ENCODE measurements around the gene GUK1. TPM values are rescaled to one million over a fixed set of nuclear protein-coding genes. Genes with fewer than 3 reads are reported as not detected.
"Not testable (repeated sequence)": the region's sequence is repeated elsewhere in the genome, so short reads cannot be mapped to it uniquely, and the experiment has no call there.

Gene GUK1
- total RNA-seq, 2 experiments from 2014 or later, result 289 to 327 TPM

GRCh38 chr1:228177721-228178710, 37.9 kb downstream of the GUK1 start:
- H3K9me3 Mint-ChIP-seq, result no peaks in the 10 kb centered on the region
- no peak for DNase-seq
- peaks cover 2% of the 10 kb centered on the region for H3K4me1 Mint-ChIP-seq
- no peak for ATAC-seq (ENCODE audit: low read depth)
- POLR2A ChIA-PET, result interaction anchor here (0.7 kb wide), 1 partner anchor 66 kb away, joined by 5 read pairs; no protein-coding TSS in a partner anchor
- H3K4me3 Mint-ChIP-seq, result no peak overlapping the region
- H3K27me3 Mint-ChIP-seq, result no peaks in the 10 kb centered on the region
- no peaks in the 10 kb centered on the region for H3K36me3 Mint-ChIP-seq
- no peak overlapping the region for H3K27ac Mint-ChIP-seq

DNA sequence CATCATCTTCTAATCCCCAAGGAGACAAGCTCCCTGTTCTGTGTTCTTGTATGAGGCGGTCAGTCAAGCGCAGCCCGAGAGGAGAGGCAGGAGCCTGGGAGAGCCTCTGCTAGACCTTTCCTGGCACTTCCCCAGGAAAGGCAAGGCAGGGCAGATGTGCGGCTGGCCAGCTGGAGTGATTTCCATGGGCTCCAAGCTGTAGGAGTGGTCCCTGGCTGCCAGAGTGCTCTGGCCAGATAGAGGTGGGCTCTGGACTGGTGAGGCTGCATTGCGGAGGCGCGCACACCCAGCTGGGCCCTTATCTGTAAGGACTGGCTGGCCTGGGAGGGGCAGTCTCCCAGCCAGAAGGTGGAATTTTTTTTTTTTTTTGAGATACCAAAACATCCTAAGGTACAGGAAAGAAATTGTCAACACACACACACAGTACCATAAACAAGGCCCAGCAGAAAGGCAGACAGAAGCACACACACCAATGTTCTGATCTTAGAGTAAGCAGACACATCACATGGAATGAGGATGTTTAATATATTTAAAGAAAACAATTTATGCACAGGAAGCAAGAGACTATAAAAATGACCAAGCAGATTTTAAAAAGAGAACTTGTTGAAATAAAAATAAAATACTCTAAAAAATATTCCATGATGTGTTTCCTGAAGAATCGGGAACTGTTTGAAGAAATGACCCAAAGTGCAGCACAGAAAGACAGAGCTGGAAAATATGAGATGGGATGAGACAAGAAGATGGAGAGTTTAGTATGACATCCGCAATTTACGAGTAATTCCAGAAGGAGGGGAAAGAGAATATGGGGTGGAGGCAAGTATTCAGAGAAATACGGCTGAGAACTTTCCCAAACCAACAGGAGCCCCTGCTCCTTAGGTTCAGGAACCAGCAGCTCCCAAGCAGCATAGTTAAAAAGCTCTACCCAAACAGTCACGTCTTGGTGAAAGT, 38.9 kb downstream of the GUK1 start:
- ATAC-seq (ENCODE audit: low read depth), result no peak
- no peak overlapping the region for H3K4me3 Mint-ChIP-seq
- no peaks in the 10 kb centered on the region for H3K9me3 Mint-ChIP-seq
- no peak overlapping the region for H3K27ac Mint-ChIP-seq
- no peaks in the 10 kb centered on the region for H3K27me3 Mint-ChIP-seq
- H3K36me3 Mint-ChIP-seq, result no peaks in the 10 kb centered on the region
- H3K4me1 Mint-ChIP-seq, result peaks cover 2% of the 10 kb centered on the region
- POLR2A ChIA-PET, result no interaction called here
- no peak for DNase-seq

DNA sequence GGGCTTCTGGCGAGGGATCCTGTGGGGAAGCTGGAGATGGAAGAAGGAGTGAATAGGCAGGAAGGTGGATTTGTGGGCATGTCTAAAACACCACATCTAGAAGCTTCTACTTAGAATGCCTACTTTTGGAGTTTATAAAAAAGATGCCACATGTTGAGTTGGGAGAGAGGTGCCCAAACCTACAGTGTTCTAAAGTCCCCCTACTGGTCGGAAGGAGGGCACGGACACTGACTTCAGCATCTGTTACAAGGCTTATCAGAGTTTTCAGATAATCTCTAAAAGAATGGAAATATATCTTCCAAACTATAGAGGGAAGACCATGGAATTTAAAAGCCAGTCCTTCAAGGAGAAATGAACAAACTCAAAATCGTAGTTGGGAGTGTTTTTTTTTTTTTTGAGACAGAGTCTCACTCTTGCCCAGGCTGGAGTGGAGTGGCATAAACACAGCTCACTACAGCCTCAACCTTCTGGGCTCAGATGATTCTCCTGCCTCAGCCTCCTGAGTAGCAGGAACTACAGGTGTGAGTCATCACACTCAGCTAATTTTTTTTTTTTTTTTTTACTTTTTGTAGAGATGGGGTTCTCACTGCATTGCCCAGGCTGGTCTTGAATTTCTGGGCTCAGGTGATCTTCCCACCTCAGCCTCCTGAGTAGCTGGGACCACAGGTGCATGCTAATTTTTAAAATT, 40.3 kb downstream of the GUK1 start:
- ATAC-seq (ENCODE audit: low read depth) (no peak), DNase-seq (no peak)
- Mint-ChIP-seq H3K4me1 (peaks cover 3% of the 10 kb centered on the region), H3K36me3 (no peaks in the 10 kb centered on the region), H3K27me3 (no peaks in the 10 kb centered on the region), H3K27ac (no peak overlapping the region), H3K9me3 (no peaks in the 10 kb centered on the region), H3K4me3 (no peak overlapping the region)
- POLR2A ChIA-PET, result interaction anchor here (1.2 kb wide), 1 partner anchor 9 kb away, joined by 4 read pairs; no protein-coding TSS in a partner anchor

GRCh38 chr1:228180959-228181644, 41.0 kb downstream of the GUK1 start:
- H3K27ac Mint-ChIP-seq, result no peak overlapping the region
- no peak for ATAC-seq (ENCODE audit: low read depth)

GRCh38 chr1:228181645-228182034, 41.6 kb downstream of the GUK1 start:
- H3K4me1 Mint-ChIP-seq, result peaks cover 7% of the 10 kb centered on the region
- no peaks in the 10 kb centered on the region for H3K36me3 Mint-ChIP-seq
- no peak for DNase-seq
- no peak for ATAC-seq (ENCODE audit: low read depth)
- no peak overlapping the region for H3K4me3 Mint-ChIP-seq
- POLR2A ChIA-PET, result no interaction called here
- no peaks in the 10 kb centered on the region for H3K9me3 Mint-ChIP-seq
- no peak overlapping the region for H3K27ac Mint-ChIP-seq
- no peaks in the 10 kb centered on the region for H3K27me3 Mint-ChIP-seq

More at GRCh38 chr1:228180959-228181644, 41.0 kb downstream of the GUK1 start:
- H3K4me3 Mint-ChIP-seq, result no peak overlapping the region
- no peaks in the 10 kb centered on the region for H3K9me3 Mint-ChIP-seq
- DNase-seq, result no peak
- no peaks in the 10 kb centered on the region for H3K27me3 Mint-ChIP-seq
- H3K36me3 Mint-ChIP-seq, result no peaks in the 10 kb centered on the region
- POLR2A ChIA-PET, result interaction anchor here (1.2 kb wide), 1 partner anchor 10 kb away, joined by 4 read pairs; no protein-coding TSS in a partner anchor
- H3K4me1 Mint-ChIP-seq, result peaks cover 7% of the 10 kb centered on the region

DNA sequence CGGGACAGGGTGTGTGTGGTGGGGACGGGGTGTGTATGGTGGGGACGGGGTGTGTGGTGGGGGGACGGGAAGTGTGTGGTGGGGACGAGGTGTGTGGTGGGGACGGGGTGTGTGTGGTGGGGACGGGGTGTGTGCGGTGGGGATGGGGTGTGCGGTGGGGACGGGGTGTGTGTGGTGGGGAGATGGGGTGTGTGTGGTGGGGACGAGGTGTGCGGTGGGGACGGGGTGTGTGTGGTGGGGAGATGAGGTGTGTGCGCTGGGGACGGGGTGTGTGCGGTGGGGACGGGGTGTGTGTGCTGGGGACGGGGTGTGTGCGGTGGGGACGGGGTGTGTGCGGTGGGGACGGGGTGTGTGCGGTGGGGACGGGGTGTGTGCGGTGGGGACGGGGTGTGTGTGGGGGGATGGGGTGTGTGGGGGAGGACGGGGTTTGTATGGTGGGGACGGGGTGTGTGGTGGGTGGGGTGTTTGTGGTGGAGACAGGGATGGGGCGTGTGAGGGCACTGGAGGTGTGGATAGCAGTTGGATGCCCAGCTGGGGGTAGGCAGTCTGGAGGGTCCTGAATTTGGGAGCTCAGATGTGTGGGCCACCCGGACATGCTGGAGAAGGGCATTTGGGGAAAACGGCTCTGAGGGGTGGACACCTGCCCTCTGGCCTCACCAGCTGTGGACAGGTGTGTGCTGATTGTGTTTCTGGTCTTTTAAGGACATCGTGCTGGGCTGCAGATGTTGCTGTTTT, 42.4 kb downstream of the GUK1 start:
- Mint-ChIP-seq H3K9me3 (no peaks in the 10 kb centered on the region), H3K4me3 (no peak overlapping the region), H3K4me1 (peaks cover 7% of the 10 kb centered on the region), H3K27me3 (no peaks in the 10 kb centered on the region), H3K27ac (no peak overlapping the region), H3K36me3 (no peaks in the 10 kb centered on the region)
- POLR2A ChIA-PET, result no interaction called here
- no peak for ATAC-seq (ENCODE audit: low read depth)
- no peak for DNase-seq

DNA sequence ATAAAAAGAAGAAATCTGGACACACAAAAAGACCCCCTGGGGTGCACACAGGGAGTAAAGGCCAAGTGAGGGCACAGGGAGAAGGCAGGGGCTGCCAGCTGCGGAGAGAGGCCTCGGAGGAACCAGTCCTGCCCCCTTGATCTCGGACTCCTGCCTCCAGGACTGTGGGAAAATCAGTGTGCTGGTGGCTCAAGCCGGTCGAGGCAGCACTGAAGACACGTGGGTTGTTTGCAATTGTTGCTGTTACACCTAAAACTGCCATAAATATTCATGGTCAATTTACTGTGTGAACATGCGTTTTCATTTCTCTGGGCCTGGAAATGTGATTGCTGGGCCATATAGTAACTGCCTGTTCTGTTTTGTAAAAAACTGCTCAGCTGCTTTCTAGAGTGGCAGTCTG, 44.1 kb downstream of the GUK1 start:
- no peak for DNase-seq
- Mint-ChIP-seq H3K9me3 (peaks cover 2% of the 10 kb centered on the region), H3K4me1 (peaks cover 11% of the 10 kb centered on the region), H3K27me3 (no peaks in the 10 kb centered on the region), H3K27ac (no peak overlapping the region), H3K36me3 (no peaks in the 10 kb centered on the region), H3K4me3 (no peak overlapping the region)
- POLR2A ChIA-PET, result no interaction called here
- no peak for ATAC-seq (ENCODE audit: low read depth)

GRCh38 chr1:228185641-228185965, 45.5 kb downstream of the GUK1 start:
- H3K9me3 Mint-ChIP-seq, result peaks cover 2% of the 10 kb centered on the region

DNA sequence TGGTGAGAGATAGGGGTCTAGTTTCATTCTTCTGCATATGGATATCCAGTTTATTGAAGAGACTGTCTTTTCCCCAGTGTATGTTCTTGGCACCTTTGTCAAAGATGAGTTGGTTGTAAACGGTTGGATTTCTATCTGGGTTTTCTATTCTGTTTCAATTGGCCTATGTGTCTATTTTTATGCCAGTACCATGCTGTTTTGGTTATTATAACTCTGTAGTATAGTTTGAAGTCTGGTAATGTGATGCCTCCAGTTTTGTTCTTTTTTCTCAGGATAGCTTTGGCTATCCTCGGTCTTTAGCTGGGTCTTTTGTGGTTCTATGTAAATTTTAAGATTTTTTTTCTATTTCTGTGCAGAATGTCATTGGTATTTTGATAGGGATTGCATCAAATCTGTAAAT, 48.2 kb downstream of the GUK1 start:
- H3K27me3 Mint-ChIP-seq; DNase-seq; H3K27ac Mint-ChIP-seq; ATAC-seq (ENCODE audit: low read depth); H3K36me3 Mint-ChIP-seq; H3K4me3 Mint-ChIP-seq; H3K9me3 Mint-ChIP-seq: not testable (repeated sequence)
- peaks cover 13% of the 10 kb centered on the region for H3K4me1 Mint-ChIP-seq
- POLR2A ChIA-PET, result interaction anchor here (0.5 kb wide), 1 partner anchor 50 kb away, joined by 3 read pairs; no protein-coding TSS in a partner anchor

More at GRCh38 chr1:228185641-228185965, 45.5 kb downstream of the GUK1 start:
- peaks cover 13% of the 10 kb centered on the region for H3K4me1 Mint-ChIP-seq
- no peaks in the 10 kb centered on the region for H3K27me3 Mint-ChIP-seq
- no peaks in the 10 kb centered on the region for H3K36me3 Mint-ChIP-seq
- POLR2A ChIA-PET, result no interaction called here
- peak; percentile 74 for ATAC-seq (ENCODE audit: low read depth)
- H3K27ac Mint-ChIP-seq, result no peak overlapping the region
- no peak for DNase-seq
- no peak overlapping the region for H3K4me3 Mint-ChIP-seq

- H3K36me3 Mint-ChIP-seq, result no peaks in the 10 kb centered on the region
- no peak for ATAC-seq (ENCODE audit: low read depth)
- no peak overlapping the region for H3K27ac Mint-ChIP-seq
- DNase-seq, result no peak
- H3K27me3 Mint-ChIP-seq, result no peaks in the 10 kb centered on the region
- peaks cover 3% of the 10 kb centered on the region for H3K9me3 Mint-ChIP-seq
- H3K4me1 Mint-ChIP-seq, result peaks cover 13% of the 10 kb centered on the region
- no peak overlapping the region for H3K4me3 Mint-ChIP-seq
- POLR2A ChIA-PET, result no interaction called here
Observed at GRCh38 chr1:228190182-228190581, 50.1 kb downstream of the GUK1 start.

GRCh38 chr1:228190778-228191177, 50.7 kb downstream of the GUK1 start:
- Mint-ChIP-seq H3K36me3 (no peaks in the 10 kb centered on the region), H3K4me3 (no peak overlapping the region), H3K27ac (no peak overlapping the region), H3K9me3 (peaks cover 3% of the 10 kb centered on the region), H3K27me3 (no peaks in the 10 kb centered on the region), H3K4me1 (peaks cover 8% of the 10 kb centered on the region)
- DNase-seq (no peak), ATAC-seq (ENCODE audit: low read depth) (no peak)
- POLR2A ChIA-PET, result no interaction called here

DNA sequence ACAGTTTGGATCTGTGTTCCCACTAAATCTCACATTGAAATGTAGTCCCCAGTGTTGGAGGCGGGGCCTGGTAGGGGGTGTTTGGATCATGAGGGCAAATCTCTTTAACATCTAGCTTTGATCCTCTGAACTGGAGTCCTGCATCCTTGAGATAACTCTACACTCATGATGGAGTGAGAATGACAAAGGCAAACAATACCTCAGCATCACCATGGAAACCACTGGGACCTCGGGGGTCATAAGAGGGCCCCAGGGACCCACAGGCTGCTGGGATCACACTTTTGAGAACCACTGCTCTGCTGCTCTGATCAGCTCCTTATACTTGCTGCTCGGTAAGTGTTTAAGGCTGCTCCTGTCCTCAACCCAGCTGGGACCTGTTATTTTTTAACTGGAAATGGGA, 54.4 kb downstream of the GUK1 start:
- ATAC-seq (ENCODE audit: low read depth) (no peak), DNase-seq (no peak)
- H3K4me3 Mint-ChIP-seq, result no peak overlapping the region
- H3K27ac Mint-ChIP-seq, result no peak overlapping the region
- POLR2A ChIA-PET, result interaction anchor here (0.6 kb wide), 1 partner anchor 23 kb away, joined by 4 read pairs; no protein-coding TSS in a partner anchor
- H3K36me3 Mint-ChIP-seq, result peaks cover 9% of the 10 kb centered on the region
- peaks cover 1% of the 10 kb centered on the region for H3K4me1 Mint-ChIP-seq
- H3K27me3 Mint-ChIP-seq, result no peaks in the 10 kb centered on the region
- H3K9me3 Mint-ChIP-seq, result peaks cover 12% of the 10 kb centered on the region

Measured in activated naive CD8-positive, alpha-beta T cell treated with anti-CD3 and anti-CD28 coated beads, Interleukin-2, amount 10 ng/mL, durations not matched to agents 7 days and 5 days (primary cell).